GM18502 (cell line): ENCODE measurements around the gene CAV3.
A peak's percentile ranks its signal among the peaks of the same experiment; 100 is the strongest.

Source experiments
- ATAC-seq: cut with Tn5 transposase; IDR thresholded peaks from one replicate; pipeline ENCODE4 v1.9.1; 2021; ENCODE audit warnings: mild to moderate bottlenecking; ENCODE audit not compliant: unreplicated experiment, poor library complexity

The CAV3 gene

DNA sequence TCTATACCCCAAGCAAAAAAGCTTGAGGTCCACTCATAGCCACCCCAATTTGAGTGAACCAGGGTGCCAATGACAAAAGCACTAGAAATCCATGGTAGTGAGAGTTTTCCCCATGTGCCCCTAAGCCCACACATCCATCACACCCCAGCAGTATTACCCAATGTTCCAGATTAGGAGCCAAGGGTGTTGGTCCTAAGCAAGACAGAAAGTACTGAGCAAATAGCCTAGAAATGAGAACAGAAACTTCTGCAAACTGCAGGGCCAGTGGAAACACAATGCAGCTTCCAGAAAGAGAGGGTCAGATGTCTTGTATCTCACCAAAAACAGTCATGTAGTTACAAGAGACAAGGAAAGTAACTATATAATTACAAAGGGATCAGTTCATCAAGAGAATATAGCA is 46.7 kb downstream of the CAV3 start:
- peak; percentile 45 for ATAC-seq

DNA sequence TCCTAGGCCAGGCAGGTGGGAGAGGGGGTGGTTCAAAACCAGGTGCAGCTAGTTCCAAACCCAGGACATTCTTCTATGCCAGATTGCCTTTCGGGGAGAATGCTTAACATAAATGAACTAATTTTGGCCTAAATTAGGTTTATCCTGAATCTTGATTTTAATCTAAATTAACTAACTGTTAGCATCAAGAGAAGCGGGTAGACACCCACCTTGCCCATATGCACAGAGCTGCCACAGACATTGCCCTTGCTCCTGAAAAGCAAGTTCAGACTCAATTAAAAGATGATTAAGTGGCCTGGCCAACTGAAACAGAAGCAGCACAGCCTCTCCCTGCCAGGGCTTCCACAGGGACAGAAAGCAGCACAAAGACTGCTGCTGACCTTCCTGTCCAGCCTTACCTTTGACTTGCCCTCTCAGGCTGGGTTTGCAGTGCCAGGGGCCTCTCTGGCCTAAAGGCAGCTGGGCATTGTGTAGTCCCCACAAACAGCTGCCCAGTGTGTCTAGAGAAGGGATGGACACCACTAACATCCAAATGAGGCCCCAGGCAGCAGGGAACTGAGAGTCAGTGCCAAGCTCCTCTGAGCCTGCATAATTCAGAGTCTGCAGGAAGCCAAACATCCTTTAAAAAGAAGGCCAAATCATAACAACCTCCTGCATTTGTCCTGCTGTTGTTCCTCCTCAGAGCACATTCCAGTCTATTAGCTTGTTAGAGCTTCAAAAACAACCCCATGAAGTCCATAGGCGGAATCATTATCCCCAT is 51.3 kb downstream of the CAV3 start:
- no peak for ATAC-seq

DNA sequence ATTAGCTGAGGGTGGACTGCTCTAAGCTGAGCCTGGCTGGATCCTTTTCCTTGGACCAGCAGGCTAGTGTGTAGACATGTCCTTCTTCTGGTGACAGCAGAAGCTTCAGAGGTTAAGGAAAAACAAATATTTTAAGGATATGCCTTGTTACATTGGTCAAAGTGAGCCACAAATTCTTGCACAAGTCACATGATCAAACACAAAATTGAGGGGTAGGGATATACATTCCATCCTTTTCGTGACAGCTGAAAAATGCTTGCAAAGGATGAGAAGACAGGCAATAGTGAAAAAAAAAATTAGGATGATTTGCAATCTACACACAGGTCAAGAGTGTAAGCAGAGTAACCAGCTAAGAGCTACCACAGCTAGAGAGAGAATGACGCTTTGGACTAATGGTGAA is 56.9 kb downstream of the CAV3 start:
- ATAC-seq: no peak

DNA sequence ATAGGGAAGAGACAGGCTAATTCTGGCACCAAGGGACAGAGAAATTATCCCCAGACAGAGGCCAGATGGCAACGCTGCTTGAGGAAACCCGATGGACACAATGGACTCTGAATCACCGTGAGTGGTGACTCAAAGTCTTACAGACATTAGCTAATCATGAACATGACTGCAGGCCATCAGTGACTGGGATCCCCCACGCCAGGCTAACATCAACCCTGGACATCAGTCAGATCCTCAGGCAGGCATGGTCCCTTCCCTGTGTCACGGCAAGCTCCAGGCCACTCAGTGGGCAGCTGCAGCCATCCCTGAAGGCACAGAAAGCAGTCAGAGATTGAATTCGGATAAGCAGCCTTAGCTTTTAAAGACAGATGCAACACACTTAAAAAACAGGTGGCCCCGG is 59.6 kb downstream of the CAV3 start:
- no peak for ATAC-seq

DNA sequence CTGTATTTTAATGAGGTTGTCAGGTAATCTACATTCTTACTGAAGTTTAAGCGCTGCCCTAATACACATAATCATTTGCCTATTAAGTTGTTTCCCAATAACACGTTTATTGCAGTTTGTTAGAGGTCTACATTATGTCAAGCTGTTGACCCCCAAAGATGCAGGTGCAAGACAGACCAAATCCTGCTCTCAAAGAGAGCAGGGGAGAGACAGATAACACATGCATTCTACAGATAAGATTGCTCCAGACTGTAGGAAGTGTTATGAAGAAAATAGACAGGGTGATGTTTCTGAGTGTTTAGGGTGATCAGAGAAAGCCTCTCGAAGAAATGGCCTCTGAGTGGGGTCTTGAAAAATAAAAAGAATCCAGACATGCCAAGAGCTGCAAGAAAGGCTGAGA is 60.6 kb downstream of the CAV3 start:
- ATAC-seq: no peak
